HG02870 (cell line): ENCODE measurements around the gene NMBR.
"Not testable (repeated sequence)": the region's sequence is repeated elsewhere in the genome, so short reads cannot be mapped to it uniquely, and the experiment has no call there.

ENCODE experiments used
- ATAC-seq: cut with Tn5 transposase; IDR thresholded peaks from one replicate; pipeline ENCODE4 v1.9.1; 2021; ENCODE audit warnings: mild to moderate bottlenecking, moderate library complexity; ENCODE audit not compliant: unreplicated experiment

The NMBR gene

GRCh38 chr6:142146828-142147662, at the start of gene NMBR, which contains the start of gene VTA1:
Gene NMBR (minus strand): TSS chr6:142147122. CDS start chr6:142088658, 58,464 bp downstream.
Gene VTA1 (plus strand): TSS chr6:142147263. CDS start chr6:142147288, 25 bp downstream.
- peak; percentile 100 for ATAC-seq

DNA sequence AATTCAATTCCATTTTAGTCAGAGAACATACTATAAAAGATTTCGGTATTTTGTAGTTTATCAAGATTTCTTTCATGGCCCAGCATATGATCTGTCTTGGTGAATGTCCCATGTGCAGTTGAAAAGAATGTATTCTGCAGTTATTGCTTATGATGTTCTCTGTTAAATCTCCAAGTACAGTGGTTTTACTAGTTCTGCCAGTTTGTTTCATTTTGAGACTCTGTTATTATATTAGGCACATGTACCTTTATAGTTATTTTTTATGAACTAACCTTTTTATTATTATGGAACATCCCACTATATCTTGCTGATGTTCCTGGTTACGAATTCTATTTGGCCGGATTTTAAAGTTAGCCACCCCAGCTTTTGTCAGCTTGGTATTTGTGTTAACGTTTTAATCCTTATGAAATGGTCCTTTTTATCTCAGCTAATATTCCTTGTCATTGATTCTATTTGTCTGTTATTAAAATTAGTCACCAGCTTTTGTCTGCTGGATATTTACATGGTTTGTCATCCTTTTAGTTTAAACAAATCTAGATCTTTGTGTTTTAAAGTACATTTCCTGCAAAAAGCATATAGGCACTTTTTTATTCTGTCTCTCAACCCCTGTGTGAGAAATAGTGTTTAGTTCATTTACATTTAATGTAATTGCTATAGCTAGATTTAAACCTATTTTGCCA, 49.1 kb upstream of the NMBR start:
- ATAC-seq = no peak

DNA sequence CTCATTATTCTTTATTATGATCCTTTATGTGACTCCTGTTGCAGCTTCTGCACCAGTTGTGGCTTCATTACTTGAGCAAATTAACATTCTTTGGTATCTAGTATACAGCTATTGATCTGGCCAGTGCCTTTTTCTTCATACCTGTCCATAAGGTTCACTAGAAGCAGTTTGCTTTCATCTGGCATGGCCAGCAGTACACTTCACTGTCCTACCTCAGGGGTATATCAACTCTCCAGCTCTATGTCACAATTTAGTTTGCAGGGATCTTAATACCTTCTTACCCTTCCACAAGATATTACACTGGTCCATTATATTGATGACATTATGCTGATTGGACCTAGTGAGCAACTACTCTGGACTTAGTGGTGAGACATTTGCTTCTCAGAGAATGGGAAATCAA, 46.7 kb upstream of the NMBR start:
- ATAC-seq = no peak

GRCh38 chr6:142192343-142192742, 45.4 kb upstream of the NMBR start:
- ATAC-seq = no peak

- ATAC-seq = no peak
These were observed 42.1 kb upstream of the NMBR start for GRCh38 chr6:142189057-142189456.

- ATAC-seq = not testable (repeated sequence)
These were observed 41.4 kb upstream of the NMBR start for GRCh38 chr6:142188341-142188740.

GRCh38 chr6:142187209-142187608, 40.3 kb upstream of the NMBR start:
- no peak for ATAC-seq

DNA sequence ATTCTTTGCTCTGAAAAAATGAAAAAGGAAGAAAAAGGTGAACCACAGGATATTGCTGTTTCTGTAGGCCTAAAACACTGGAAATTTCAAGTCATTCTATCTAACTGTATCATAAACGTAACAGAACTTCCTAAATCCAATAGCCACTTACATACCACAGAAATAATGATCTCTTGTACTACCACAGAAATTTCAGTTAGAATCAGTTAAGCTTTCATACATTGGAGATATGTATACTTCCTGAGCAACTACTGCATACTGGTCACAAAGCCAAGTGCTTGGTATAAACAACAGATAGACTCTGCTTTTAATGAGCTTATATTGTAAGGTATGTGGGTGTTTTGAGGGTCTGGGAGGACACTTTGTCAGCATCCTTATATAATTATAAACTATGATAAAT, 38.7 kb upstream of the NMBR start:
- ATAC-seq = no peak

DNA sequence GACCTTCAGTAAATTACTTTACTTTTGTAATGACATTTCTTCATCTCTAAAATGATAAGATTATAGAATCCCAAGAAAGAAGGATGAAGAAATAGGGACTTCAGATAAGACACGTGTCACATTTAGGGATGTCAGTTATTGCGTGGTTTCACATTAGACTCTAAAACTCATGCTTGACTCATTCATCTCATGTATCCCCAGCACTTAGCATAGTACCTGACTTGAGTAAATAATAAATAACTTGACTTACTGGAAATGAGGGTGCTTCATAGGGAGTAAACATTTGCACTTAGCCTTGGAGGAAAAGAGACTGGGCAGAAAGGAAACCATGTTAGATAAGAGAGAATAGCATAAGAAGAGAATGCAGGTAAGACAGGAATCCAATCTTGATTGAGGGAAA, 37.4 kb upstream of the NMBR start:
- no peak for ATAC-seq

- ATAC-seq = no peak
These were observed 36.4 kb upstream of the NMBR start for GRCh38 chr6:142183351-142183750.

DNA sequence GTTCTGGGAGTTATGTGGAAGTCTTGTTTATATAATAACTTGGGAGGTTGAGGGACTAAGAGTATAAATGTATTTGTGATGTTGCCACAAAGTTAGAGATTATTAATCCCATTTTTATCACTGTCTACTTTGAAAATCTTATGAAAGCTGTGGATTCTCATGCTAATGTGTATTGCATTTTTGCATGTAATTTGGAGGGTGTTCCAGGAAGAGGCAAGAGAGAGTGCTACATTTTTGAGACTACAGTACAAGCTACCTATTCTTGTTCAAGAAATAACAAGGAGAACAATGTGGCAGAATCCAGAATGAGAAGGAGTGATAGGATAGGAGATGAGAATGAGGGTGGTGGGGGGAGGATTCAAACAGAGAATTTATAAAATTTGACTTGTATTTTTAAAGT, 35.1 kb upstream of the NMBR start:
- ATAC-seq = no peak

DNA sequence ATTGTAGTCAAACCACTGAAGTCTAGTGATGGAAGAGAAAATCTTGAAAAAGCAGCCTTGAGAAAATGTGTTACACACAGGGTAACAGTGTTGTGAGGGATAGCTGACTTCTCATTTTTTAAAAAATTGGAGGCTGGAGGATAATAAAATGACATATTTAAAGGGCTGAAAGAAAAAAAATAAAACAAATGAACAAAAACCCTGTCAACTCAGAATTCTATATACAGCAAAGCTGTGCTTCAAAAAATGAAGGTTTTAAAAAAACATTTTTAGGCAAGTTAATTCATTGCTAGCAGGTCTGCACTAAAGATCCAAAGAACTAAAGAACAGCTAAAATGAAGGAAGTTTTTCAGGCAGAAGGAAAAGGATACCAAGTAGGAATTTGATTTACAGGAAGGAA, 31.2 kb upstream of the NMBR start:
- no peak for ATAC-seq

- ATAC-seq = no peak
These were observed 27.8 kb upstream of the NMBR start for GRCh38 chr6:142174703-142175102.

DNA sequence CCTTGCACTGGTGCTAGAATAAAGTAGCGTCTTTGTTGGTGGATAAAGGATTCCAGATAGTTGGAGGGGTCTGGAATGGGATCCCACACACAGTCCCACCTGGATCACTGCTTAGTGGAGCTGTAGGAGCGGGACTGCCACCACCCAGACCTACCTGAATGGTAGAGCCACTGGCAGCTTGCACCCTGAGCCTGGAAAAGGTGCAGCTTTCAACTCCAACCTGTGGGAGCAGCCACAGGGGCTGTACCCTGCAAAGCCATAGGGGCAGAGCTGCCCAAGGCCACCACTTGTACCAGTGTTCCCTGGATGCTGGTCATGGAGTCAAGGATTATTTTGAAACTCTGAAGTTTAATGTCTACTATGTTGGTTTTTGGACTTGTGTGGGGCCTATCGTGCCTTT, 27.1 kb upstream of the NMBR start:
- no peak for ATAC-seq

- no peak for ATAC-seq
These were observed 25.8 kb upstream of the NMBR start for GRCh38 chr6:142172758-142173157.

GRCh38 chr6:142171351-142171750, 24.4 kb upstream of the NMBR start:
- ATAC-seq = no peak

DNA sequence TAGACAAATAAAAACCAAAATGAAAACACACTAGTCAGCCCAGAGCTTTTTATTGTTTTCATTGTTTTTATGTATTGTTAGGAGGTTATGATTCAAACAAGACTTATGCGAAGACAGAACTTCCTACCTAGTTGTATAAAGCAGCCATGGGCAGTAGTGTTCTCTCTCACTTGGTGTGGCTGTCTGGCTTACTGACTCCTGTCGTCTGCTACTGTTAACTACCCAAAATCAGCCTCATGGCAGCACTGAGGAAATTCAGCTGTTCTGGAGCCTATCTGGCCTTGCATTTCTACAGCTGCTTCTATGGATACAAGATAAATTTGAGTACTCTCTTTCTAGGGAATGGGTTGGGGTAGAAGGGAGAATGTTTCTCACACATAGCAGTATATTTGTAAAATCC, 20.6 kb upstream of the NMBR start:
- no peak for ATAC-seq

GRCh38 chr6:142167071-142167470, 20.1 kb upstream of the NMBR start:
- no peak for ATAC-seq

GRCh38 chr6:142165227-142165626, 18.3 kb upstream of the NMBR start:
- no peak for ATAC-seq

DNA sequence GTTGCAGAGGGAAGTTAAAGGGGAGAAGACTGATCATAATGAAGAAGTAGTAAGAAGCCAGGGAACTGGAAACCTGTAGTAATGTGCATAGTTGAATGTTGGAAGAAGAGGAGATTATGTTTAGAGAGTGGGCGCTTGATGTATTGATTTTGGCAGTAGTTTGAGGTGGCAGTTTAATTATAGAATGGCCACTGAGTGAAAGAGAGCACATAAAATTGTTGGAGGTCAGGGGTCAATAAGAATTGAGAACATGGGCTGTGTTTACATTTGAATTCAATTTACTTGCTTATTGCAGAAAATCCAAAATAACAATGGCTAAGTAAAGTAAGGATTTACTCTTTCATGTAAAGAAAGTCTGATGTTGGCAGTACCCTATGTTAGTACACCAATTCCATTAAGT, 15.9 kb upstream of the NMBR start:
- no peak for ATAC-seq

DNA sequence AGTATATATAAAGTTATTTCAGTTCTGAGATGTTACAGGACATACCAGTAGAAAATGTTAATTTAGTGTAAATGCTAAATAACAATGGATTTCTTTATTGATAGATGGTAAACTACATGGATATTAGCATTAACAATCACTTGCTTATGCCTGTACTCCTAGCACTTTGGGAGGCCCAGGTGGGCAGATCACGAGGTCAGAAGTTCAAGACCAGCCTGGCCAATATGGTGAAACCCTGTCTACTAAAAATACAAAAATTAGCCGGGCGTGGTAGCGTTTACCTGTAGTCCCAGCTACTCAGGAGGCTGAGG, 9.8 kb upstream of the NMBR start:
- not testable (repeated sequence) for ATAC-seq
